Mesenchymal stem cell (in vitro differentiated cells and primary cell): ENCODE results near the gene CNIH3.
A peak's percentile ranks its signal among the peaks of the same experiment; 100 is the strongest.

Source experiments
- DNase-seq: peaks from one replicate; pipeline ENCODE4 v3.0.0-alpha.2; 2013
- H2AFZ ChIP-seq: one replicate; pipeline ENCODE4 v1.6.1; 2013; ENCODE audit warnings: low read depth, mild to moderate bottlenecking, control low read depth, inconsistent platforms, low read length, moderate library complexity
- H2AK5ac ChIP-seq: 2 replicates; pipeline ENCODE4 v1.6.1; 2013; ENCODE audit warnings: low read length, moderate library complexity, mild to moderate bottlenecking, inconsistent platforms; ENCODE audit not compliant: severe bottlenecking
- H2BK120ac ChIP-seq: one replicate; pipeline ENCODE4 v1.6.1; 2013; ENCODE audit warnings: low read depth, mild to moderate bottlenecking, inconsistent platforms, low read length, moderate library complexity
- H2BK12ac ChIP-seq, 2 experiments: one replicate each; pipeline ENCODE4 v1.6.1; 2013; ENCODE audit warnings: inconsistent platforms in 2 of 2, low read length in 2 of 2, mild to moderate bottlenecking in 2 of 2, moderate library complexity in 2 of 2, control low read depth in 1 of 2
- H2BK15ac ChIP-seq: one replicate; pipeline ENCODE4 v1.6.1; 2013; ENCODE audit warnings: mild to moderate bottlenecking, low read depth, inconsistent platforms; ENCODE audit not compliant: poor library complexity, severe bottlenecking
- H2BK5ac ChIP-seq: 2 replicates; pipeline ENCODE4 v1.6.1; 2013; ENCODE audit warnings: low read depth, mild to moderate bottlenecking, low read length, control low read depth, inconsistent platforms; ENCODE audit not compliant: poor library complexity, severe bottlenecking
- H3K14ac ChIP-seq, 2 experiments: one replicate each; pipeline ENCODE4 v1.6.1; 2013; ENCODE audit warnings: inconsistent platforms in 2 of 2, low read length in 2 of 2, control low read depth in 1 of 2, mild to moderate bottlenecking in 1 of 2, moderate library complexity in 1 of 2
- H3K18ac ChIP-seq, 2 experiments: one replicate each; pipeline ENCODE4 v1.6.1; 2013; ENCODE audit warnings: inconsistent platforms in 2 of 2, low read length in 2 of 2, control low read depth in 1 of 2, low read depth in 1 of 2, mild to moderate bottlenecking in 1 of 2
- H3K23ac ChIP-seq, 2 experiments: one replicate each; pipeline ENCODE4 v1.6.1; 2013; ENCODE audit warnings: inconsistent platforms in 2 of 2, low read length in 2 of 2, mild to moderate bottlenecking in 2 of 2, moderate library complexity in 2 of 2, control low read depth in 1 of 2
- H3K27ac ChIP-seq: 2 replicates; pipeline ENCODE4 v1.5.1; 2013; ENCODE audit warnings: mild to moderate bottlenecking, moderate library complexity, low read length, control low read depth, inconsistent platforms; ENCODE audit not compliant: poor library complexity, severe bottlenecking
- H3K27me3 ChIP-seq, 2 experiments: 2 replicates each; pipeline versions ENCODE4 v1.6.1 to v1.7.0; 2013; ENCODE audit warnings: low read length in 2 of 2, mild to moderate bottlenecking in 2 of 2, moderate library complexity in 2 of 2, control low read depth in 1 of 2, inconsistent platforms in 1 of 2; ENCODE audit not compliant: control insufficient read depth in 1 of 2, insufficient read depth in 1 of 2
- H3K36me3 ChIP-seq, 2 experiments: 2 replicates each; pipeline versions ENCODE4 v1.6.1 to v1.7.0; 2013; ENCODE audit warnings: low read length in 2 of 2, control low read depth in 1 of 2, inconsistent platforms in 1 of 2, low read depth in 1 of 2, mild to moderate bottlenecking in 1 of 2; ENCODE audit not compliant: insufficient read depth in 2 of 2, control insufficient read depth in 1 of 2
- H3K4ac ChIP-seq, 2 experiments: one replicate each; pipeline ENCODE4 v1.6.1; 2013; ENCODE audit warnings: inconsistent platforms in 2 of 2, low read length in 2 of 2, mild to moderate bottlenecking in 2 of 2, moderate library complexity in 2 of 2, control low read depth in 1 of 2, low read depth in 1 of 2
- H3K4me1 ChIP-seq: 2 replicates; pipeline ENCODE4 v1.6.1; 2013; ENCODE audit warnings: low read depth, low read length, control low read depth; ENCODE audit not compliant: control insufficient read depth, insufficient read depth
- H3K4me2 ChIP-seq: 2 replicates; pipeline ENCODE4 v1.6.1; 2013; ENCODE audit warnings: low read length, mild to moderate bottlenecking, inconsistent platforms; ENCODE audit not compliant: poor library complexity, severe bottlenecking
- H3K4me3 ChIP-seq, 2 experiments: 2 replicates each; pipeline versions ENCODE4 v1.5.1 to v1.7.0; 2013; ENCODE audit warnings: low read length in 2 of 2, mild to moderate bottlenecking in 2 of 2, control low read depth in 1 of 2, low read depth in 1 of 2; ENCODE audit not compliant: insufficient read depth in 1 of 2
- H3K79me1 ChIP-seq: replicated peaks from 2 replicates; pipeline ENCODE4 v1.6.1; 2013; ENCODE audit warnings: mild to moderate bottlenecking, control low read depth, low read length, inconsistent platforms; ENCODE audit not compliant: poor library complexity, severe bottlenecking
- H3K9ac ChIP-seq: 2 replicates; pipeline ENCODE4 v1.7.0; 2013; ENCODE audit warnings: mild to moderate bottlenecking, low read length, moderate library complexity
- H3K9me3 ChIP-seq: 2 replicates; pipeline ENCODE4 v1.7.0; 2013; ENCODE audit warnings: mild to moderate bottlenecking, low read length; ENCODE audit not compliant: control insufficient read depth
- H4K8ac ChIP-seq: one replicate; pipeline ENCODE4 v1.6.1; 2013; ENCODE audit warnings: inconsistent platforms, mild to moderate bottlenecking, low read length, moderate library complexity
- H4K91ac ChIP-seq: one replicate; pipeline ENCODE4 v1.6.1; 2013; ENCODE audit warnings: mild to moderate bottlenecking, low read length, inconsistent platforms
- WGBS: methylation state at CpG from one replicate; pipeline ENCODE4 v1.1.7; 2013; ENCODE audit warnings: mixed read lengths; 5-methylcytosine and 5-hydroxymethylcytosine counted together

The CNIH3 gene

DNA sequence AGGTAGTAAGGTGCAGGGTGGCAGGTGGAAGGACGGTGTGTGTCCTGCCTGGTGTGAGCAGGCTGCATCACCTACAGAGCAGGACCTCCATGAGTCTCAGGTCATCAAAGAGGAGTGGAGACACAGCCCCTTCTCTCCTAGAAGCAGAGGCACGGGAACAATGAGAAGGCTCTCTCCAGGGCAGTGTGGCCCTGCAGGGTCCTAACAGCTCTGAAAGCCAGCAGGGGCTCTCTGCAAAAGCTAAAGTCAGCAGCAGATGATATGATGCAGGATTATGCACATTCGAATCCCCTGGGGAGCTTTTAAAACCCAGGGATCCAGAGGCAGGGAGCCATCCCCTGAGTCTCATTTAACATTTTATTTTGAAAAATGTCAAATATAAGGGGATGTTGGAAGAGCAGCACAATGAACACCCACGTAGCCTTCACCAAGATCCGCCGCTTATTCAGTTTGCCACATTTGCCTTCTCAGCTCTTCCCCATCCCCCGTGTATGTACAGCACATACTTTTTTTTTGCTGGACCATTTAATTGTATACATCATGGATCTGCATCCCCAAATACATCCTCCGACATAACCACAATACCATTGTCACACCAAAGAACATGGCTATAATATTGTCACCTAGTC lies 88.1 kb downstream of the CNIH3 start:
- no peak overlapping the region for H4K8ac ChIP-seq
- H2BK15ac ChIP-seq, result no peak overlapping the region
- no peak overlapping the region for H2AFZ ChIP-seq
- peaks cover 28% of the 10 kb centered on the region for H3K79me1 ChIP-seq
- H3K18ac ChIP-seq, result no peak overlapping the region
- no peak overlapping the region for H3K4me3 ChIP-seq
- peaks cover 10 to 70% of the 10 kb centered on the region in 2 experiments for H3K36me3 ChIP-seq
- no peak overlapping the region for H3K4me2 ChIP-seq
- WGBS, result 93% methylated on average over 8 of the region's 8 CpGs
- DNase-seq, result no peak
- H2BK120ac ChIP-seq, result no peak overlapping the region
- no peak overlapping the region for H4K91ac ChIP-seq
- no peak overlapping the region for H2AK5ac ChIP-seq
- H3K4ac ChIP-seq, result no peak overlapping the region
- H3K9ac ChIP-seq, result no peak overlapping the region
- no peak overlapping the region for H3K14ac ChIP-seq
- H3K27ac ChIP-seq, result no peak overlapping the region
- H2BK12ac ChIP-seq, result no peak overlapping the region
- H3K4me1 ChIP-seq, result peaks cover 5% of the 10 kb centered on the region
- no peaks in the 10 kb centered on the region for H3K27me3 ChIP-seq
- no peaks in the 10 kb centered on the region for H3K9me3 ChIP-seq
- no peak overlapping the region for H3K23ac ChIP-seq
- no peak overlapping the region for H2BK5ac ChIP-seq

DNA sequence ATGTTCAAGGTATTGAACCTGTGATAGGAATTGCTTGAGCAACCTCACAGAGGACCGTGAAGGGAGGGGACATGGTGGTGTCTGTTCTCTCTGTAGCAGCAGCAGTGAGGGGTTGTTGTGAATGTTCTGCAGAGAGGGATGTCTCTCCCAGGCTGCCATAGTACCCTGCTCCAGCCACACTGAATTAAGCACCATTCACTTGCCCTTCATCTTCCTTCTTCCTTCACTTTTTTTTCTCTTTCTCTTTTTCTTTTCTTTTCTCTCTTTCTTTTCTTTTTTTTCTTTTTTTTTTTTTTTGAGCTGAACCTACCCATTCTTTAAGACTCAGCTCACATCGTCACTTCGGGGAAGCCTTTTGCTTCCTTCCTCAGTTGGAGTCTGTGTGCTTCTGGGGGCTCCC lies 89.5 kb downstream of the CNIH3 start:
- Histone ChIP-seq H3K4me1 (peaks cover 5% of the 10 kb centered on the region), H3K9ac (no peak overlapping the region), H3K36me3 (peaks cover 10 to 68% of the 10 kb centered on the region in 2 experiments), H2BK5ac (no peak overlapping the region), H3K4me2 (no peak overlapping the region), H2BK120ac (no peak overlapping the region), H2AK5ac (no peak overlapping the region), H3K23ac (no peak overlapping the region), H3K27me3 (no peaks in the 10 kb centered on the region), H3K79me1 (peaks cover 27% of the 10 kb centered on the region), H3K14ac (no peak overlapping the region), H3K4ac (no peak overlapping the region), H3K18ac (no peak overlapping the region), H2BK12ac (no peak overlapping the region), H3K9me3 (no peaks in the 10 kb centered on the region), H3K27ac (no peak overlapping the region), H2AFZ (no peak overlapping the region), H4K8ac (no peak overlapping the region), H4K91ac (no peak overlapping the region), H2BK15ac (no peak overlapping the region), H3K4me3 (no peak overlapping the region)
- DNase-seq, result no peak
- 79% methylated on average over 2 of the region's 3 CpGs for WGBS

DNA sequence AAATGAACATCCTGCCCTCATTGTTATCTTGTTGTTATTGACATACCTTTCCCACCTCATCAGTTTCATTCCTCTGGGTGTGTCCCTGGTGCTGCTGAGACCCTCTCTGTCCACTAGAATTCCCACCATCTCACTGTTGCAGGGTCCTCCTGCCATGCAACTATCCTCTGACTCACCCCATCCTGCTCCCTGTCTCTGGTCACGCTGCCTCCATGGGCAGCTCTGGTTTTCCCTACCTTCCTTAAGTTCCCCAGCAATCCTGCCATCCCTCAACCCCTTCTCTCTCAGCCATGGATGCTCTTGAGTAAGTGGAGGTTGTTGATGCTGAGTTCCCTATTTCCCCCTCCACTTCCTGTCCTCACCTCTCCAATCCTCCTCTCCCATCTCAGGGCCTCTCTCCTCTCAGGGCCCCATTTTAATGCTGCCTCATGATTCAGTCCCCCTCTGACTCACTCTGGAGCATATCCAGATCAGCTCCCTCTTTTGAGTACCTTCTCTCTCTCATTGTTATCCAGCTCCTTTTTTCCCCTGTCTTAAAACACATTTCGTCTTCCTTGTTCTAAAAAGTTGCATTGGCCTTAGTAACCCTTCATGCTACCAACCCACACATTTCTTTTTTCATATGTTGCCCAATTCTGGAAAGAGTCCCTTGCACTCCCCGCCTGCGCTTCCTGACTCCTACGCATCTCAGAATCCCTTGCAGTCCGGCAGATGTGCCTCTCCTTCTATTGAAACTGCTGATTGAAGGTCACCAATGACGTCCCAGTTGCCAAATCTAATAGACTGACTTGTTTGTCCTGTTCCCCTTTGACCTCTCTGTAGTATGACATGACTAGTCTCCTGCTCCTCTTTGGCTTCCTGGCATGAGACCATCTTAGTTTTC lies 92.0 kb downstream of the CNIH3 start:
- Histone ChIP-seq H2BK15ac (no peak overlapping the region), H4K8ac (peak overlapping the region; percentile 79), H3K4me1 (peaks cover 5% of the 10 kb centered on the region), H2AK5ac (no peak overlapping the region), H3K4me2 (no peak overlapping the region), H3K27ac (no peak overlapping the region), H3K14ac (no peak overlapping the region), H4K91ac (no peak overlapping the region), H3K4ac (no peak overlapping the region), H2AFZ (no peak overlapping the region), H3K18ac (peak overlapping the region; percentile 4 to 63), H3K23ac (no peak overlapping the region), H3K9ac (peak overlapping the region; percentile 59), H2BK12ac (peak overlapping the region in 1 of 2 experiments; percentile 18), H3K9me3 (no peaks in the 10 kb centered on the region), H3K79me1 (peaks cover 19% of the 10 kb centered on the region), H3K27me3 (no peaks in the 10 kb centered on the region), H2BK120ac (no peak overlapping the region), H3K4me3 (peak overlapping the region in 1 of 2 experiments; percentile 1), H2BK5ac (no peak overlapping the region), H3K36me3 (peaks cover 5 to 64% of the 10 kb centered on the region in 2 experiments)
- 87% methylated on average over 7 of the region's 7 CpGs for WGBS
- peak; percentile 46 for DNase-seq

DNA sequence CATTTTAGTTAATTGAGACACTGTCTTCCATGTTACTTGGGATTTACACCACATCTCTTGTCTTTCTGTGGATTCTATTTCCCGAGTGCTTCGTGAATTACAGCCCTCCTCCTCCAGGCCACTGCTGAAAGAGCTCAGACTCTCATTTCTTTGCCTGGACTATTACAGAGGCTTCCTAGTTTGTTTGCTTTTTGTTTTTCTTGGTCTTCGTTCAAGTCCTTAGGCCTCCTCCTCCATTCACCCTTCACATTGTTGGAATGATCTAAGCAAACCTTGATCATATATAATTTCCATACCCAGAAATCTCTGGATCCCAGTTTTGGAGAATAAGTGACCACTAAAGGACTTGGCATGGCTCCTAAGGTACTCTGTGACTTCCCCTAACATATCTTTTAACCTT lies 94.1 kb downstream of the CNIH3 start:
- no peak overlapping the region for H2BK120ac ChIP-seq
- DNase-seq, result no peak
- H4K91ac ChIP-seq, result no peak overlapping the region
- H2BK15ac ChIP-seq, result no peak overlapping the region
- H3K23ac ChIP-seq, result no peak overlapping the region
- WGBS, result 90% methylated on average over 3 of the region's 3 CpGs
- no peak overlapping the region for H3K14ac ChIP-seq
- H3K9ac ChIP-seq, result peak overlapping the region; percentile 38
- no peak overlapping the region for H4K8ac ChIP-seq
- H3K4me1 ChIP-seq, result peaks cover 5% of the 10 kb centered on the region
- no peak overlapping the region for H3K4ac ChIP-seq
- H3K9me3 ChIP-seq, result no peaks in the 10 kb centered on the region
- H3K18ac ChIP-seq, result no peak overlapping the region
- H3K4me2 ChIP-seq, result no peak overlapping the region
- peaks cover 0 to 65% of the 10 kb centered on the region in 2 experiments for H3K36me3 ChIP-seq
- H2AK5ac ChIP-seq, result no peak overlapping the region
- no peaks in the 10 kb centered on the region for H3K27me3 ChIP-seq
- H2AFZ ChIP-seq, result no peak overlapping the region
- H3K79me1 ChIP-seq, result peaks cover 28% of the 10 kb centered on the region
- H2BK5ac ChIP-seq, result no peak overlapping the region
- H2BK12ac ChIP-seq, result no peak overlapping the region
- H3K4me3 ChIP-seq, result no peak overlapping the region
- H3K27ac ChIP-seq, result no peak overlapping the region
